ENCODE data around the gene DPP4.

Gene DPP4

DNA sequence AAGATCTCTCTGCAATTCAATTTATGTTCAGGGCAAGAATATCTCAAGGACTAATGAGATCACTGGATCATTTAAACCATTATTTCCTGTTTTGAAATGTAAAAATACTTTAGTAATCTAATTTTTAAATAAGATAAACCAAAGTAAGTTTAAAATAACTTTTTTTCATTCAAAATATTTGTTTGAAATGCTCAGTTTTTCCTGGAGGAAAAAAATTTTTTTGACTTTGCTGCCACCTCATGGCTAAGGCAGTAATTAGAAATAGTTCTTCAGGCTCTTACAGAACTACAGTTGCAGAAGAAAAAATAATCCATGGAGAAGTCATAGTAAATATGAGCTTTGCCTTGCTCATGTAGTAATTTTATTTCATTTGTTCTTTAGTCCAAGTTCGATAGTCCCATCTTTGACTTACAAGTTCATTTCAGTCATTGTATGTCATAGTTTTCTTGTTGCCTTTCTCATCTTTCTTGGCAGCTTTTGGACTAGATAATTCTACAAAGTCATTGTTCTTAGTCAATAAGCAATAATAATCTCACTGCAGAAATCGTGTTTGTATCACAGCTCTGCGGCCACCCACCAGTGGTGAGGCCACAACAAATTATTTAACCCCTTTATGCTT, 127.4 kb downstream of the DPP4 start:
- TF ChIP-seq CSDC2 (CRISPR knock-in tag; IDR thresholded peaks at IDR 0.05) (no peak), PPARA (CRISPR knock-in tag; IDR thresholded peaks at IDR 0.05; ENCODE audit: borderline replicate concordance) (no peak), BACH2 (CRISPR knock-in tag; IDR thresholded peaks at IDR 0.05; ENCODE audit: borderline replicate concordance) (no peak), ARNTL (CRISPR knock-in tag; IDR thresholded peaks at IDR 0.05; ENCODE audit: borderline replicate concordance, low read depth) (no peak), ZC3H10 (CRISPR knock-in tag; IDR thresholded peaks at IDR 0.05) (no peak)
- peak; percentile 74 for ATAC-seq

DNA sequence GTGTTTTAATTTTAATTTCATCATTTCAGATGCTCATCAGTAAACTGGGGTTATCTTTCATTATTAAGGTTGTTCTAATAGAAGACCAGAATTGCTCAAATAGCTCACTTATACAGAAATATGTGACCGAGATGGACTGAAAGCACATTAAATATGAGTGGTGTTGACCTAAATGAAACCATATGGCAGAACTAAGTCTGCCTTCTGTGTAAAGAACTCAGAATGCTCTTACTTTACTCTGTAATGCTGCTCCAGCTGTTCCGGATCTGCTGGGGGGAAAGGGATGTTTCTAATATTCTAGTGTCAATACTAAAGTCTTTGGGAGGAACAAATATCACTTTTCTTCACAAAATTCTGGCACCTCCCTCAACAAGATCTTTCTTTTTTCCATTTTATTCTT, 131.0 kb downstream of the DPP4 start:
- TF ChIP-seq, protein P1, sequence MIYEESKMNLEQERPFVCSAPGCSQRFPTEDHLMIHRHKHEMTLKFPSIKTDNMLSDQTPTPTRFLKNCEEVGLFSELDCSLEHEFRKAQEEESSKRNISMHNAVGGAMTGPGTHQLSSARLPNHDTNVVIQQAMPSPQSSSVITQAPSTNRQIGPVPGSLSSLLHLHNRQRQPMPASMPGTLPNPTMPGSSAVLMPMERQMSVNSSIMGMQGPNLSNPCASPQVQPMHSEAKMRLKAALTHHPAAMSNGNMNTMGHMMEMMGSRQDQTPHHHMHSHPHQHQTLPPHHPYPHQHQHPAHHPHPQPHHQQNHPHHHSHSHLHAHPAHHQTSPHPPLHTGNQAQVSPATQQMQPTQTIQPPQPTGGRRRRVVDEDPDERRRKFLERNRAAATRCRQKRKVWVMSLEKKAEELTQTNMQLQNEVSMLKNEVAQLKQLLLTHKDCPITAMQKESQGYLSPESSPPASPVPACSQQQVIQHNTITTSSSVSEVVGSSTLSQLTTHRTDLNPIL (CRISPR knock-in tag; IDR thresholded peaks at IDR 0.05; ENCODE audit: low read depth) = no peak
- TF ChIP-seq CSDC2 (CRISPR knock-in tag; IDR thresholded peaks at IDR 0.05) (no peak), ZNF70 (CRISPR knock-in tag; IDR thresholded peaks at IDR 0.05) (no peak), ZFP30 (CRISPR knock-in tag; IDR thresholded peaks at IDR 0.05) (no peak), RARB (CRISPR knock-in tag; IDR thresholded peaks at IDR 0.05) (no peak), ZC3H10 (CRISPR knock-in tag; IDR thresholded peaks at IDR 0.05) (no peak), ZNF565 (CRISPR knock-in tag; conservative IDR thresholded peaks at IDR 0.05; ENCODE audit: low read depth) (no peak), ARNTL (CRISPR knock-in tag; IDR thresholded peaks at IDR 0.05; ENCODE audit: borderline replicate concordance, low read depth) (no peak), TCF4 (CRISPR knock-in tag; IDR thresholded peaks at IDR 0.05; ENCODE audit: borderline replicate concordance) (no peak), BACH2 (CRISPR knock-in tag; IDR thresholded peaks at IDR 0.05; ENCODE audit: borderline replicate concordance) (no peak)
- TF ChIP-seq, protein P2, sequence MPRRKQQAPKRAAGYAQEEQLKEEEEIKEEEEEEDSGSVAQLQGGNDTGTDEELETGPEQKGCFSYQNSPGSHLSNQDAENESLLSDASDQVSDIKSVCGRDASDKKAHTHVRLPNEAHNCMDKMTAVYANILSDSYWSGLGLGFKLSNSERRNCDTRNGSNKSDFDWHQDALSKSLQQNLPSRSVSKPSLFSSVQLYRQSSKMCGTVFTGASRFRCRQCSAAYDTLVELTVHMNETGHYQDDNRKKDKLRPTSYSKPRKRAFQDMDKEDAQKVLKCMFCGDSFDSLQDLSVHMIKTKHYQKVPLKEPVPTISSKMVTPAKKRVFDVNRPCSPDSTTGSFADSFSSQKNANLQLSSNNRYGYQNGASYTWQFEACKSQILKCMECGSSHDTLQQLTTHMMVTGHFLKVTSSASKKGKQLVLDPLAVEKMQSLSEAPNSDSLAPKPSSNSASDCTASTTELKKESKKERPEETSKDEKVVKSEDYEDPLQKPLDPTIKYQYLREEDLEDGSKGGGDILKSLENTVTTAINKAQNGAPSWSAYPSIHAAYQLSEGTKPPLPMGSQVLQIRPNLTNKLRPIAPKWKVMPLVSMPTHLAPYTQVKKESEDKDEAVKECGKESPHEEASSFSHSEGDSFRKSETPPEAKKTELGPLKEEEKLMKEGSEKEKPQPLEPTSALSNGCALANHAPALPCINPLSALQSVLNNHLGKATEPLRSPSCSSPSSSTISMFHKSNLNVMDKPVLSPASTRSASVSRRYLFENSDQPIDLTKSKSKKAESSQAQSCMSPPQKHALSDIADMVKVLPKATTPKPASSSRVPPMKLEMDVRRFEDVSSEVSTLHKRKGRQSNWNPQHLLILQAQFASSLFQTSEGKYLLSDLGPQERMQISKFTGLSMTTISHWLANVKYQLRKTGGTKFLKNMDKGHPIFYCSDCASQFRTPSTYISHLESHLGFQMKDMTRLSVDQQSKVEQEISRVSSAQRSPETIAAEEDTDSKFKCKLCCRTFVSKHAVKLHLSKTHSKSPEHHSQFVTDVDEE (CRISPR knock-in tag; IDR thresholded peaks at IDR 0.05) = no peak
- TF ChIP-seq, protein P3, sequence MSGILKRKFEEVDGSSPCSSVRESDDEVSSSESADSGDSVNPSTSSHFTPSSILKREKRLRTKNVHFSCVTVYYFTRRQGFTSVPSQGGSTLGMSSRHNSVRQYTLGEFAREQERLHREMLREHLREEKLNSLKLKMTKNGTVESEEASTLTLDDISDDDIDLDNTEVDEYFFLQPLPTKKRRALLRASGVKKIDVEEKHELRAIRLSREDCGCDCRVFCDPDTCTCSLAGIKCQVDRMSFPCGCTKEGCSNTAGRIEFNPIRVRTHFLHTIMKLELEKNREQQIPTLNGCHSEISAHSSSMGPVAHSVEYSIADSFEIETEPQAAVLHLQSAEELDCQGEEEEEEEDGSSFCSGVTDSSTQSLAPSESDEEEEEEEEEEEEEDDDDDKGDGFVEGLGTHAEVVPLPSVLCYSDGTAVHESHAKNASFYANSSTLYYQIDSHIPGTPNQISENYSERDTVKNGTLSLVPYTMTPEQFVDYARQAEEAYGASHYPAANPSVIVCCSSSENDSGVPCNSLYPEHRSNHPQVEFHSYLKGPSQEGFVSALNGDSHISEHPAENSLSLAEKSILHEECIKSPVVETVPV (CRISPR knock-in tag; IDR thresholded peaks at IDR 0.05) = no peak
- TF ChIP-seq, protein P4, sequence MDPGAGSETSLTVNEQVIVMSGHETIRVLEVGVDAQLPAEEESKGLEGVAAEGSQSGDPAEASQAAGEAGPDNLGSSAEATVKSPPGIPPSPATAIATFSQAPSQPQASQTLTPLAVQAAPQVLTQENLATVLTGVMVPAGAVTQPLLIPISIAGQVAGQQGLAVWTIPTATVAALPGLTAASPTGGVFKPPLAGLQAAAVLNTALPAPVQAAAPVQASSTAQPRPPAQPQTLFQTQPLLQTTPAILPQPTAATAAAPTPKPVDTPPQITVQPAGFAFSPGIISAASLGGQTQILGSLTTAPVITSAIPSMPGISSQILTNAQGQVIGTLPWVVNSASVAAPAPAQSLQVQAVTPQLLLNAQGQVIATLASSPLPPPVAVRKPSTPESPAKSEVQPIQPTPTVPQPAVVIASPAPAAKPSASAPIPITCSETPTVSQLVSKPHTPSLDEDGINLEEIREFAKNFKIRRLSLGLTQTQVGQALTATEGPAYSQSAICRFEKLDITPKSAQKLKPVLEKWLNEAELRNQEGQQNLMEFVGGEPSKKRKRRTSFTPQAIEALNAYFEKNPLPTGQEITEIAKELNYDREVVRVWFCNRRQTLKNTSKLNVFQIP (CRISPR knock-in tag; IDR thresholded peaks at IDR 0.05; ENCODE audit: borderline replicate concordance, low read depth) = no peak
- no peak for ATAC-seq
